ENCODE measurements around the gene PAK2.
A peak's percentile ranks its signal among the peaks of the same experiment; 100 is the strongest.
"Not testable (repeated sequence)": the region's sequence is repeated elsewhere in the genome, so short reads cannot be mapped to it uniquely, and the experiment has no call there.

PAK2 gene

DNA sequence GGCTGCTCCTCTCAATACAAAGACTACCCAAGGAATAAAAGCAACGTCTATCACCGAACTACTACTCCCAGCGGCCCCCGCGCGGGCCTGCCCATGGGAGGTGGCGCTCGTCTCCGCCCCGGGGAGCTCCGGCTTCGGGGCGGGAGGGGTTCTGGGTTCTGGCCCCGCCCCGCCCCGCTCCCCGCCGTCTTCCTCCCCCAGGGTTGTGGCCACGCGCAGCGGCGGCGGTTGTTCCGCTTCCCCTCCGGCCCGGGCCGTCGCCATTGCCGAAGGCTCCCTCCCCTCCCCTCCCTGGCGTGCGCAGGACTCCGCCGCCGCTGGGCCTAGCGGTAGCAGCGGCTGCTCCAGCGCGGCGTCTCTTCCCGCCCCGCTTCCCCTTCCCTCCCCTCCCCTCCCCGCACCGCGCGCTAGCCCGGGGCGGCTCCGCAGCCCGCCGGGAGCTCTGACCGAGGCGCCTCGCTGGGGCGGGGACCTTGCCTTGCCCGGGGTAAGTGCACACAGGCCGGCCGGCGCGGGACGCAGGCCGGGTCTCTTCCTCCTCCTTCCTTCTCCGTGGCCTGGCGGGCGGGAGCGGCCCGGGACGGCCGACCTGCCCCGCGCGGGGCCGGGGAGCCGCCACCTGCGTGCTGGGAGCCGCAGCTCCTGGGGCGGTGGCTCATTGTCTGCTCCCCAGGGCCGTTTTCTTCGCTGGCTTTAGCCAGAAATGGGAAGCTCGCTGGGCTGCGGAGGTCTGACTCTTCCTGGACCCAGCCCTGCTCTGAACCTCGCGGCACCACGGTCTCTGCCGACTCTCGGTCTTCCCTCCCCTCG is at the start of gene PAK2:
TSS of gene PAK2 (plus strand) at position 187 of the 810 bp plus-strand sequence. CDS start 42,790 bp downstream, outside the sequence.
- DNase-seq, result peak; percentile 92

GRCh38 chr3:196689941-196690660 is 49.6 kb upstream of the PAK2 start:
- no peak for DNase-seq

DNA sequence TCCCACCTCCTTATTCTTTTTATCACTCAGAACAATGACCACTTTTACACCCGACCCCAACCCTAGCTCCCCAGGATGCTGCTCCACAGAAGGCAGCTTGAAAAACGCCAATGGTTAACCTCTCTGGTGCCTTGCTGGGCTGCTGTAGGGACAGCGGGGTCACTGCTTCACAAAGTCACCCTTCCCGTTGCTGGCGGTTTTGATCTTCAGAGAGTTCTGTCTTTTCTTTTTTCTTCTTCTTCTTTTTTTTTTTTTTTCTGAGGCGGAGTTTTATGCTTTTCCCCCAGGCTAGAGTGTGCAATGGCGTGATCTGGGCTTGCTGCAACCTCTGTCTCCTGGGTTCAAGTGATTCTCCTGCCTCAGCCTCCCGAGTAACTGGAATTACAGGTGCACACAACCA is 48.3 kb upstream of the PAK2 start:
- DNase-seq, result no peak

DNA sequence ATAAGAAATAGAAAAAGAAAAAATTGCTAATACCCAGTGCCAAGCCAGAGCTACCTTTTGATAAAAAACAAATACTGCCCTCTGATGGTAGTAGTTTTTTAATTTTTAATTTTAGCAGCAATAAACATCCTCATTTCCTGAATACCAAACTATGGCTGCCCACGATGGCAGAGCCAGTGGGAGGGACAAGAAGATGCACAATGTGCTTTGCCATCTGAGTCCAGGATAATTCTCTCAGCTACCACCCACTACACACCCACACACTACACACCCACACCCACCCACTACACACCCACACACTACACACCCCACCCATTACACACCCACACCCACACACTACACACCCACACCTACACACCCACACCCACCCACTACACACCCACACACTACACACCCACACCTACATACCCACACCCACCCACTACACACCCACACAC is 45.4 kb upstream of the PAK2 start:
- DNase-seq, result peak; percentile 46 to 68

- peak; percentile 33 to 51 for DNase-seq
These were observed 44.5 kb upstream of the PAK2 start for GRCh38 chr3:196694941-196695848.

DNA sequence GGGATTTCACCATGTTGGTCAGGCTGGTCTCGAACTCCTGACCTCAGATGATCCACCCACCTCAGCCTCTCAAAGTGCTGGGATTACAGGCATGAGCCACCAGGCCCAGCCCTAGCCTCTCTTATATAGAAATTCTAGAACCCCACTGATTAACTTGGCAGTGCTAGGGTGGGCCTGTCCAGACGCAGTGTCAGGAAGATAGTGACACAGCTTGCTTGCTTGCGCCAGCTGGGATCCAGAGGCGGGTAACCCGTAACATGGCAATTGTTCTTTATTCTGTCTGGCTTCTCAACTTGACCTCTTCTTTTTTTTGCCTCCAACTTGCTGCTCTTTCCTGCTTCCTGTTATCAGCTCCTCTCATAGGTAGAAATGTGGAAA is 43.8 kb upstream of the PAK2 start:
- no peak for DNase-seq

DNA sequence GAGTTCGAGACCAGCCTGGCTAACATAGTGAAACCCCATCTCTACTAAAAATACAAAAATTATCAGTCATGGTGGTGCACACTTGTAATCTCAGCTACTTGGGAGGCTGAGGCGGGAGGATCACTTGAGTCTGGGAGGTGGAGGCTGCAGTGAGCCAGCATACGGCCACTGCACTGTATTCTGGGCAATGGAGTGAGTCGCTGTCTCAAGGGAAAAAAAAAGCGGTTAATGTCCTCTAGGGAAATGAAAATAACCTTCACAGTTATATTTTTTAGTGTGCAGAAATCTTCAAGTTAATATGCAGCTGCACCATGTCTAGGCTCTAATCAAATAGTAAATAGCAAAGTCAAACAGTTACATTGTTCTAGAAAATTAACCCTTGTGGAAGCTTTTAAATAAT is 42.4 kb upstream of the PAK2 start:
- no peak for DNase-seq

GRCh38 chr3:196699749-196700148 is 39.9 kb upstream of the PAK2 start:
- no peak for DNase-seq

GRCh38 chr3:196700801-196701200 is 38.9 kb upstream of the PAK2 start:
- DNase-seq, result no peak

- no peak for DNase-seq
These were observed 33.3 kb upstream of the PAK2 start for GRCh38 chr3:196706327-196706726.

GRCh38 chr3:196706731-196707130 is 32.9 kb upstream of the PAK2 start:
- DNase-seq, result no peak

DNA sequence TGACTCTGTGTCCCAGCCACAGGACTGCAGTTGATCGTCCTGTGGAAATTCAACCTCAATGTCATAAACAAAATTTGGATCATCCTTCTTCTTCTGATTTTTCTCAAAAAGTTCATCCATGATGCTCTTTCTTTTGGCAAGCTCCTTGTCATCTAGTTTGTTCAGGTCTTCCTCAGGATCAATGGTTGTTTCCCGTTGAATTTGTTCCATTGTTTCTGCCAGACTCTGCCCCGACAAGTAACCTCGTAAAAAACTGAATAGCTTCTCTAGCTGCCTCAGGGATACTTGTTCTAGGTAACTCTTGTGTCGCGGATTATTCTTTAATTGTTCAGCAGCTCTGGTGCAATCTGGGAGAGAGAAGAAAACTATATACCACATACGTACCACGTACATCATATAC is 32.1 kb upstream of the PAK2 start:
- no peak for DNase-seq

GRCh38 chr3:196708467-196708866 is 31.2 kb upstream of the PAK2 start:
- no peak for DNase-seq

DNA sequence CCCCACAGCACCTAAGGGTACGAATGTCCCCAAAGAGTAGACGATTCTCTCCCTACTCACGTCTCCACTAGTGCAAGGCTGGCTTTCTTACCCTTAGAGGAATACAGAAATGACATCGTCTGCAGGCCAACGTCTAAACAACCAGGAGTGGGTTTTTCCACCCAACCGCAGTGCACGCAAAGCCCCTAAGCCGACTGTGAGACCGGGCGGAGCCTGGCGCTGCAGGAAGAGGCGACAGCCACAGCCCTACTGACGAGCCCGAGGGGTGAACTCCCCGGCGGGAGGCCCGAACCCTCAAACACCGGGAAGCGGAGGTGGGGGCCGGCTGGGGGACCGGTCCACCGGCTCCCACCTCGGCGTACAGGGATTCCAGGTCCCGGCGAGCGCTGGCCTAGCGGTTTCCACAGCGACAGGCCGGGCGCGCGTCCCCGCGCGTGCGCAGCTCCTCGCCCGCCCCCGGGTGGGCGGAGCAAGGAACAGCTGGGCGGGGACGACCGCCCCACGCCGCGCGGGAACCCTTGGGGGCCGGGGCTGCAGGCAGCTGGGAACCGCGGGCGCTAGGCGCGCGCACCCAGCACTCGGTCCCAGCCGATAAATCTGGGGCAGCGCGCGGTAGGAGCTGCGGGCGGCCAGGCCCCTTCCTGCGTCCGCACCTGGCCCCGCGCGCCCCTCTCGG is 27.7 kb upstream of the PAK2 start, which contains the start of the genes CEP19 and PIGX:
TSS of gene CEP19 (minus strand) at position 413 of the 676 bp plus-strand sequence. CDS start 3,593 bp downstream, outside the sequence.
TSS of gene PIGX (plus strand) at position 540 of the 676 bp plus-strand sequence.
- peak; percentile 95 for DNase-seq

- peak in 1 of 2 donors; percentile 69 for DNase-seq
These were observed 26.9 kb upstream of the PAK2 start for GRCh38 chr3:196712514-196713413.

- not testable (repeated sequence) for DNase-seq
These were observed 22.5 kb upstream of the PAK2 start for GRCh38 chr3:196717162-196717561.

DNA sequence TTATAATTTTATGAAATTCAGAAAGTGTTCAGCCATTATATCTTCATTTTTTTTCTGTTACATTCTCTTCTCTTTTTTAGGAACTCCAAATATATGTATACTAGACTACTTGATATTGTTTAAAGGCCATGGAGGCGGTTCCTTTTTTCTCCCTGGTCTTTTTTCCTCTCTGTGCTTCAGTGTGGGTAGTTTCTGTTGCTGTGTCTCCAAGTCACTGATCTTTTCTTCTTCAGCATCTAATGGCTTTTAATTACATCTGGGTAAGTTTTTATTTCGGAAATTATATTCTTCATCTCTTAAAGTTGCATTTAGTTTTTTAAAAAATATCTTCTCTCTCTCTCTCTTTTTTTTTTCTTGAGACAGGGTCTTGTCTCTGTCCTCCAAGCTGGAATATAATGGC is 18.6 kb upstream of the PAK2 start:
- no peak for DNase-seq

DNA sequence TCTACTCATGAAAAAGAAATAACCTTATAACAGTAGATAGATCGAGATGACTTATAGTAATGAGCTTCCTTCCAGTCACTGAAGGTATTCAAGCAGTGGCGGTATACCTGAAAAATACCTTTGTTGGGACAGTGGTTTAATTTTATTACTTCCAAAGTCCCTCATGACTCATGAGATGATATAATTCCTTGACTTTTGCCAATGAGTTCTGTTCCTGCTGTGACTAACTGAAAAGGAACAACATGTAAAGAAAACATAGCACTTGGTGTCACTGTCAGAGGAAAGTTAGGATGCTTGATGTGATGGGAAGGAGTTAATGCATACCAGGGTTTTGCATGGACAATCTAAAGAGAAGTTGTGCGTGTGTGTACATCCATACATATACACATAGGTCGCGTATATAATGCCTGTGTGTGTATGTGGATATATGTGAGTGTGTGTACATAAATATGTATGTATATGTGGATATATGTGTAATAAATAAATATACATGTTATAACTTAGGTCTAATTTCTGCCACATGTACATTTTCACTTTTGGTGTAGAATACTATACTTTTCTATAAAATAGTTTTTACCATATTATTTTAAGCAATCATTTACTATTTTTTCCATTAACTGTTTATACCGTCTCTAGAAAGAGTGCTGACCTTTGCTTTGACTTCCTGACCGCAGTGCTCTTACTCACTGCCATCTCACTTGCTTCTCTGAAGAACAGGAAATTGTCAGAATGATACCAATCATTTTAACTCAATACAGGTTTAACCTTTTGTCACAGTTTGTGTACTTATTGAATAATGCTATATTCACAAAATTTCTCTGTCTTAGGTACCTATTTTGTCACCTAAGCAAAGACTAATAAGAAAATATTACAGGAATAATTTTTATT is 12.6 kb upstream of the PAK2 start:
- peak in 1 of 2 donors; percentile 40 for DNase-seq

GRCh38 chr3:196735751-196736150 is 3.9 kb upstream of the PAK2 start:
- DNase-seq, result no peak
